A549 (cell line): ENCODE results near the gene KLK12. TPM values are rescaled to one million over a fixed set of nuclear protein-coding genes. Genes with fewer than 3 reads are reported as not detected.
"Not testable (repeated sequence)": the region's sequence is repeated elsewhere in the genome, so short reads cannot be mapped to it uniquely, and the experiment has no call there.

ENCODE experiments used
- ATAC-seq, 2 experiments: fragments of 200-7000 bp in 1 of 2; fragments of >200 bp in 1 of 2; cut with Nextera tagmentation in 1 of 2; cut with Tn5 transposase in 1 of 2; 3 replicates each; pipeline versions ENCODE4 v1.8.0 to v1.9.1; 2018 to 2020; ENCODE audit warnings: mild to moderate bottlenecking in 1 of 2, moderate library complexity in 1 of 2
- CTCF ChIA-PET: fragments of 300-600 bp; sonication (Branson Sonifier 250); formaldehyde crosslinking; extraction: SDS; loops from one replicate; lab custom pipeline; 2021; ENCODE audit warnings: antibody characterized with exemption, inconsistent platforms; lab: Yijun Ruan, JAX
- POLR2A ChIA-PET: fragments of 350-600 bp; formaldehyde crosslinking; extraction: SDS; loops from one replicate; lab custom pipeline; 2021; ENCODE audit warnings: antibody characterized with exemption, inconsistent platforms; lab: Yijun Ruan, JAX
- DNase-seq, 2 experiments: peaks; one replicate each; pipeline versions ENCODE4 v3.0.0 to v3.0.0-alpha.2; 2011 to 2016; ENCODE audit warnings: low read depth in 1 of 2, low spot score in 1 of 2
- FAIRE-seq: peaks from 2 replicates; lab custom pipeline; 2011; peaks lifted over from hg19 to GRCh38; lab: Jason Lieb, UNC
- H3K27ac ChIP-seq, 2 experiments: fragments of >200 bp; sonication (Bioruptor Twin); formaldehyde crosslinking; 3 replicates each; pipeline ENCODE4 v1.5.1; 2016 to 2017
- H3K4me1 ChIP-seq: fragments of >200 bp; sonication (Bioruptor Twin); formaldehyde crosslinking; 3 replicates; pipeline ENCODE4 v1.6.1; 2016
- H3K4me2 ChIP-seq: fragments of >200 bp; sonication (Bioruptor Twin); formaldehyde crosslinking; 3 replicates; pipeline ENCODE4 v1.6.1; 2016
- H3K4me3 ChIP-seq: fragments of >200 bp; sonication (Bioruptor Twin); formaldehyde crosslinking; 3 replicates; pipeline ENCODE4 v1.5.1; 2016
- H3K9me3 ChIP-seq: fragments of >200 bp; sonication (Bioruptor Twin); formaldehyde crosslinking; 3 replicates; pipeline ENCODE4 v1.6.1; 2016
- CBX2 ChIP-seq: fragments of 200-600 bp; sonication (generic); IDR thresholded peaks from 2 replicates; pipeline ENCODE4 v1.6.1; 2016; ENCODE audit warnings: low read depth, mild to moderate bottlenecking, borderline replicate concordance
- CHD2 ChIP-seq: fragments of 150-350 bp; IDR thresholded peaks from 2 replicates; pipeline ENCODE4 v1.6.1; 2014; ENCODE audit warnings: low read length; ENCODE audit not compliant: partially characterized antibody
- FOSL2 ChIP-seq, 2 experiments: fragments of 450-650 bp in 1 of 2; fragments of >200 bp in 1 of 2; sonication (Bioruptor Twin) in 1 of 2; formaldehyde crosslinking; IDR thresholded peaks; 2 replicates each; pipeline versions ENCODE4 v1.5.0 to v1.6.1; 2016 to 2020; ENCODE audit warnings: mild to moderate bottlenecking in 1 of 2, moderate library complexity in 1 of 2
- FOXS1 ChIP-seq: fragments of 250-450 bp; sonication (Bioruptor Pico); IDR thresholded peaks from 2 replicates; pipeline ENCODE4 v1.5.0; 2020; ENCODE audit warnings: mild to moderate bottlenecking, moderate library complexity
- HES2 ChIP-seq: fragments of >200 bp; sonication (Bioruptor Twin); formaldehyde crosslinking; IDR thresholded peaks from 2 replicates; pipeline ENCODE4 v1.6.1; 2016
- HEYL ChIP-seq: fragments of 250-450 bp; sonication (Bioruptor Pico); IDR thresholded peaks from 2 replicates; pipeline ENCODE4 v1.8.0; 2021; ENCODE audit warnings: mild to moderate bottlenecking, moderate library complexity
- HOXB5 ChIP-seq: fragments of 250-450 bp; sonication (Bioruptor Pico); IDR thresholded peaks from 2 replicates; pipeline ENCODE4 v1.5.0; 2020; ENCODE audit warnings: mild to moderate bottlenecking, moderate library complexity
- KDM5A ChIP-seq: fragments of 200-600 bp; sonication (generic); IDR thresholded peaks from 2 replicates; pipeline ENCODE4 v1.6.1; 2016; ENCODE audit warnings: antibody characterized with exemption, mild to moderate bottlenecking
- NPAS2 ChIP-seq: fragments of 250-450 bp; sonication (Bioruptor Pico); IDR thresholded peaks from 2 replicates; pipeline ENCODE4 v1.8.0; 2022; ENCODE audit warnings: mild to moderate bottlenecking, moderate library complexity, borderline replicate concordance
- NR3C1 ChIP-seq: fragments of >200 bp; sonication (Bioruptor Twin); formaldehyde crosslinking; IDR thresholded peaks from 3 replicates; pipeline ENCODE4 v1.6.1; 2017
- RARB ChIP-seq: fragments of 250-450 bp; sonication (Bioruptor Pico); IDR thresholded peaks from 2 replicates; pipeline ENCODE4 v1.8.0; 2021; ENCODE audit warnings: mild to moderate bottlenecking, moderate library complexity
- RCOR1 ChIP-seq: fragments of 150-350 bp; IDR thresholded peaks from 2 replicates; pipeline ENCODE4 v1.6.1; 2014; ENCODE audit warnings: antibody characterized with exemption, low read length, low read depth
- SMC3 ChIP-seq: fragments of >200 bp; sonication (Bioruptor Twin); formaldehyde crosslinking; IDR thresholded peaks from 3 replicates; pipeline ENCODE4 v1.6.1; 2018; ENCODE audit warnings: inconsistent platforms
- TFCP2L1 ChIP-seq: fragments of 250-450 bp; sonication (Bioruptor Pico); IDR thresholded peaks from 2 replicates; pipeline ENCODE4 v1.5.0; 2021; ENCODE audit warnings: mild to moderate bottlenecking
- ZFP36 ChIP-seq: fragments of 450-650 bp; IDR thresholded peaks from 2 replicates; pipeline ENCODE4 v1.6.1; 2014; ENCODE audit warnings: borderline replicate concordance; ENCODE audit not compliant: partially characterized antibody
- WGBS: methylation state at CpG from one replicate; pipeline ENCODE4 v1.1.6; 2017; ENCODE audit errors: missing lambda C conversion rate; 5-methylcytosine and 5-hydroxymethylcytosine counted together
- polyA plus RNA-seq, 4 experiments: library from polyadenylated mRNA; depleted of rRNA in 3 of 4; stranded (reverse); fragments of >200 nt; fragmentation: RNase III in 1 of 4; extraction: RNeasy Plus Mini Kit Qiagen cat#74134 plus additional on column Dnase treatment in 1 of 4; gene quantifications; 2 replicates in 3 of 4; 3 replicates in 1 of 4; pipeline ENCODE4 v1.2.3, GENCODE V29; 2011 to 2017
- TF ChIP-seq, protein P1 (sequence below): fragments of 450-650 bp; IDR thresholded peaks from 2 replicates; pipeline ENCODE4 v1.6.1; 2014; ENCODE audit warnings: antibody characterized with exemption
- TF ChIP-seq, protein P2 (sequence below): fragments of 250-450 bp; sonication (Bioruptor Pico); IDR thresholded peaks from 2 replicates; pipeline ENCODE4 v1.5.0; 2021; ENCODE audit warnings: mild to moderate bottlenecking, moderate library complexity, borderline replicate concordance

KLK12 gene
- polyA plus RNA-seq, 2 of the 4 experiments (the other 2 are of a cell fraction): not detected

GRCh38 chr19:50994129-50994528, 40.7 kb downstream of the KLK12 start:
- no peak overlapping the region for H3K27ac ChIP-seq
- CTCF ChIA-PET: interaction anchor here (1.5 to 1.9 kb wide), 2 partner anchors 23 to 27 kb away, joined by 6 to 9 read pairs; no protein-coding TSS in a partner anchor
- peak in 1 of 2 experiments; percentile 71; a peak in 3 of 6 replicates for ATAC-seq

DNA sequence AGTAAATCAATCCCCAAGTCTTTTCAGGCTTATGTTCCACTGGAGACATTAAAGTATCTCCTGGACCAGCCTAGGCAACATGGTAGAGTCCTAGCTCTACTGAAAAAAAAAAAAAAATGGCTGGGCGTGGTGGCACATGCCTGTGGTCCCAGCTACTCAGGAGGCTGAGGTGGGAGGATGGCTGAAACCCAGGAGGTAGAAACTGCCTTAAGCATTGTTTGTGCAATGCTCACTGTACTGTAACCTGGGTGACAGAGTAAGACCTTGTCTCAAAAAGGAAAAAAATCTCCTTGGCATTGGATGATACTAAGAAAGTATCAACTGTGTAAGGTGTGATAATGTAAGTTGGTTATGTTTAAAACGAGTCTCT, 42.2 kb downstream of the KLK12 start:
- ChIA-PET POLR2A (no interaction called here), CTCF (interaction anchor here (0.6 to 1.2 kb wide), 4 partner anchors 28 to 835 kb away, joined by 3 read pairs; no protein-coding TSS in a partner anchor)
- Histone ChIP-seq H3K4me2 (no peak overlapping the region), H3K9me3 (peaks cover 5% of the 10 kb centered on the region; the same call in 2 of the 3 replicates), H3K27ac (no peak overlapping the region), H3K4me1 (no peaks in the 10 kb centered on the region), H3K4me3 (no peak overlapping the region)
- TF ChIP-seq FOSL2 (IDR thresholded peaks at IDR 0.05): no peak
- TF ChIP-seq FOSL2 (CRISPR knock-in tag; IDR thresholded peaks at IDR 0.05): no peak
- no peak for TF ChIP-seq CBX2
- TF ChIP-seq HEYL (CRISPR knock-in tag): no peak
- TF ChIP-seq HOXB5: no peak
- TF ChIP-seq FOXS1 (CRISPR knock-in tag): no peak
- no peak for TF ChIP-seq CHD2
- no peak for TF ChIP-seq TFCP2L1
- no peak for TF ChIP-seq NPAS2 (CRISPR knock-in tag)
- no peak for TF ChIP-seq HES2
- no peak for TF ChIP-seq RARB (CRISPR knock-in tag)
- TF ChIP-seq, protein P1, sequence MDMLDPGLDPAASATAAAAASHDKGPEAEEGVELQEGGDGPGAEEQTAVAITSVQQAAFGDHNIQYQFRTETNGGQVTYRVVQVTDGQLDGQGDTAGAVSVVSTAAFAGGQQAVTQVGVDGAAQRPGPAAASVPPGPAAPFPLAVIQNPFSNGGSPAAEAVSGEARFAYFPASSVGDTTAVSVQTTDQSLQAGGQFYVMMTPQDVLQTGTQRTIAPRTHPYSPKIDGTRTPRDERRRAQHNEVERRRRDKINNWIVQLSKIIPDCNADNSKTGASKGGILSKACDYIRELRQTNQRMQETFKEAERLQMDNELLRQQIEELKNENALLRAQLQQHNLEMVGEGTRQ: no peak
- no peak for TF ChIP-seq ZFP36
- TF ChIP-seq, protein P2, sequence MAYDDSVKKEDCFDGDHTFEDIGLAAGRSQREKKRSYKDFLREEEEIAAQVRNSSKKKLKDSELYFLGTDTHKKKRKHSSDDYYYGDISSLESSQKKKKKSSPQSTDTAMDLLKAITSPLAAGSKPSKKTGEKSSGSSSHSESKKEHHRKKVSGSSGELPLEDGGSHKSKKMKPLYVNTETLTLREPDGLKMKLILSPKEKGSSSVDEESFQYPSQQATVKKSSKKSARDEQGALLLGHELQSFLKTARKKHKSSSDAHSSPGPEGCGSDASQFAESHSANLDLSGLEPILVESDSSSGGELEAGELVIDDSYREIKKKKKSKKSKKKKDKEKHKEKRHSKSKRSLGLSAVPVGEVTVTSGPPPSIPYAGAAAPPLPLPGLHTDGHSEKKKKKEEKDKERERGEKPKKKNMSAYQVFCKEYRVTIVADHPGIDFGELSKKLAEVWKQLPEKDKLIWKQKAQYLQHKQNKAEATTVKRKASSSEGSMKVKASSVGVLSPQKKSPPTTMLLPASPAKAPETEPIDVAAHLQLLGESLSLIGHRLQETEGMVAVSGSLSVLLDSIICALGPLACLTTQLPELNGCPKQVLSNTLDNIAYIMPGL (CRISPR knock-in tag): no peak
- no peak for TF ChIP-seq SMC3
- no peak for TF ChIP-seq KDM5A
- TF ChIP-seq NR3C1: no peak
- FAIRE-seq: no peak
- DNase-seq: no peak
- no peak for ATAC-seq
- 22% methylated on average over 2 of the region's 2 CpGs for WGBS

More at GRCh38 chr19:50994129-50994528, 40.7 kb downstream of the KLK12 start:
- TF ChIP-seq, protein P1: peak; percentile 94
- TF ChIP-seq RCOR1: no peak
- TF ChIP-seq, all 56 proteins: peak for 1
- WGBS: 35% methylated on average over 2 of the region's 2 CpGs
- Histone ChIP-seq H3K4me3 (no peak overlapping the region), H3K4me1 (no peaks in the 10 kb centered on the region), H3K4me2 (no peak overlapping the region), H3K9me3 (peaks cover 5% of the 10 kb centered on the region; the same call in 2 of the 3 replicates)
- peak; percentile 65 to 75 for DNase-seq
- POLR2A ChIA-PET: no interaction called here
- no peak for FAIRE-seq

DNA sequence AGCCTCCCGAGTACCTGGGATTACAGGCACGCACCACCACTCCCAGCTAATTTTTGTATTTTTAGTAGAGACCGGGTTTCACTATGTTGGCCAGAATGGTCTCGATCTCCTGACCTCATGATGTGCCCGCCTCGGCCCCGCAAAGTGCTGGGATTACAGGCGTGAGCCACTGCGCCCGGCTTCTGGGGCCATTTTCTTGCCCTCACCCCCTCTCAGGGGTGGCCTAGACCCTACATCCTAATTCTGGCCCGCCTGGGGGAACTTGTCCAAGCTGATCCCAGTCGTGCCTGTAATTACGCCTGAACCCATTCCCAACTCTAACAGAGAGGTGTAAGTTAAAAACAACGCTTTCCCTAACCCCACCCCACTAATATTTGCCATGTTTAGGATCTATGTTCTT, 50.4 kb downstream of the KLK12 start:
- FAIRE-seq, DNase-seq, H3K4me2 ChIP-seq, POLR2A ChIA-PET, H3K4me1 ChIP-seq, H3K9me3 ChIP-seq, ATAC-seq, CTCF ChIA-PET, H3K27ac ChIP-seq, H3K4me3 ChIP-seq: not testable (repeated sequence)
- WGBS: 72% methylated on average over 14 of the region's 14 CpGs
